ENCODE results near the gene DYNLRB1. TPM values are rescaled to one million over a fixed set of nuclear protein-coding genes. Genes with fewer than 3 reads are reported as not detected.
A peak's percentile ranks its signal among the peaks of the same experiment; 100 is the strongest.
"Not testable (repeated sequence)": the region's sequence is repeated elsewhere in the genome, so short reads cannot be mapped to it uniquely, and the experiment has no call there.

DYNLRB1 gene
- total RNA-seq (10 to 100 TPM; 60.1 to 67.6 TPM), polyA plus RNA-seq (100 to 1,000 TPM; 216 to 275 (median 268) TPM), total RNA-seq (0.71 to 3.0 (median 1.2) reads per million in 6 experiments)

DNA sequence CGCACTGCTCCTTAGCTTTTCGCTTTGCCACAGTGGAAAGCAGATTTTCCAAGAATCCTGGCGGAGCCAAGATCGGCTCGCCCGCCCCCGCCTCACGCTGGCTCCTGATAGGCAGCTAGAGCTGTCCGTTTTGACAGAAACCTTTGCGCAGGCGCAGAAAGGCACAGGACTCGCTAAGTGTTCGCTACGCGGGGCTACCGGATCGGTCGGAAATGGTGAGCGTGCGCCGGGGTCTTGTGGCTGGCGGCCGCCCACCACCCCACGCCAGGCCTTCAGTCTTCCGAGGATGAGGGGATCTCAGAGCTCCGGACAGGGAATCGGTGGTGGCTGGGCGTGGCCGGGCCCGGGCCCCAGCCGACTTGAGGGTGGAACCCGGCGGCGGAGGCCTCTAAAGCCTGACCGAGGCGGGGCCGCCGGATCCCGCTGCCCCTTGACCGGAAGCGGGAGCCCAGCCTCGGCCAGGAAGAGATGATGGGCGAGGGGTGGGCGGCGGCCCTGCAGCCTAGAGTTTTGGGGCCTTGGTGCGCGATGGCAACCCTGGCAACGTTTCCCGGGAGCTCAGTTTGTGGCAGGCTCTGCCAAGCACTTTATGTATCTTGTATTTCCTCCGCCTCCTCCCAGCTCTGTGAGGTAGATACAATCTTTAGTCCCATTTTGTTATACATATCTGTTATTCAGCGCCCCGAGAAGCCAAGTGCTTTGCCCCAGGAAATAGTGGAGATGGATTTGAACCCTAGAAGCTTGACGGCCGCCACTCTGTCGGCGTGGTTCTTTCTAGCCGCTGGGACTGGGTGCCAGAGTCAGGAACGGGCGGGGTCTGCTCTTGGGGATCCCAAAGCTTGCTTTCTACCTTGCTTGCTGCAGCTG lies at the start of gene DYNLRB1:
Gene DYNLRB1 (plus strand): TSS at position 176 of the 867 bp plus-strand sequence. CDS start 37 bp downstream, at position 213.
- Mint-ChIP-seq H3K27ac (peak within 1 kb of the TSS; percentile 96 to 99 (median 98)), H3K27me3 (no peaks in the 10 kb centered on the region), H3K4me1 (peaks cover 25 to 67% (median 40%) of the 10 kb centered on the region in 4 donors), H3K4me3 (peak within 1 kb of the TSS; percentile 97 to 100 (median 99)), H3K36me3 (peaks cover 0 to 12% (median 0%) of the 10 kb centered on the region in 3 donors), H3K9me3 (no peaks in the 10 kb centered on the region)
- DNase-seq (peak; percentile 88 to 98 (median 94)), ATAC-seq (peak; percentile 79 to 87)
- POLR2A ChIA-PET: interaction anchor here (0.5 to 2.9 kb wide), 13 partner anchors 15 to 1114 kb away, joined by 3 to 19 read pairs (median 5); partner anchors contain the start of genes AHCY, EIF2S2, ITCH and PIGU

DNA sequence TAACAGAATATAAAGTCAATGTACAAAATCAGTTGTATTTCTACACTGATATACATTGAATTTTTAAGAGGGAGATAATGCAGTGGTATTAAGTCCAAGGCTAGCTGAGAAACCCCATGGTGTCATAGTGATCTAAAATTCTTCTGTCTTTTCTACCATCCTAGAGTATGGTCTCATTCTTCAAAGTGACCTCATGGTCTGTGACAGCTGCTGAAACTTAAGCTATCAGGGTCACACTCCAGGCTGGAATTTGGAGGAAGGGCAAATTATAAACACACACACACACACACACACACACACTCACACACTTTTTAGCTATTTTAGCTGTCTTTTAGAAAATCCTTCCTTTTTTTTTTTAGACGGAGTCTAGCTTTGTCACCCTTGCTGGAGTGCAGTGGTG lies 47.3 kb upstream of the DYNLRB1 start:
- no peak overlapping the region for H3K27ac Mint-ChIP-seq
- no peak overlapping the region for H3K4me3 Mint-ChIP-seq
- H3K9me3 Mint-ChIP-seq: no peaks in the 10 kb centered on the region
- H3K36me3 Mint-ChIP-seq: peaks cover 0 to 88% (median 14%) of the 10 kb centered on the region in 3 donors
- no peaks in the 10 kb centered on the region for H3K27me3 Mint-ChIP-seq
- DNase-seq: no peak
- H3K4me1 Mint-ChIP-seq: peaks cover 0 to 2% (median 2%) of the 10 kb centered on the region in 4 donors
- ATAC-seq: no peak
- POLR2A ChIA-PET: no interaction called here

DNA sequence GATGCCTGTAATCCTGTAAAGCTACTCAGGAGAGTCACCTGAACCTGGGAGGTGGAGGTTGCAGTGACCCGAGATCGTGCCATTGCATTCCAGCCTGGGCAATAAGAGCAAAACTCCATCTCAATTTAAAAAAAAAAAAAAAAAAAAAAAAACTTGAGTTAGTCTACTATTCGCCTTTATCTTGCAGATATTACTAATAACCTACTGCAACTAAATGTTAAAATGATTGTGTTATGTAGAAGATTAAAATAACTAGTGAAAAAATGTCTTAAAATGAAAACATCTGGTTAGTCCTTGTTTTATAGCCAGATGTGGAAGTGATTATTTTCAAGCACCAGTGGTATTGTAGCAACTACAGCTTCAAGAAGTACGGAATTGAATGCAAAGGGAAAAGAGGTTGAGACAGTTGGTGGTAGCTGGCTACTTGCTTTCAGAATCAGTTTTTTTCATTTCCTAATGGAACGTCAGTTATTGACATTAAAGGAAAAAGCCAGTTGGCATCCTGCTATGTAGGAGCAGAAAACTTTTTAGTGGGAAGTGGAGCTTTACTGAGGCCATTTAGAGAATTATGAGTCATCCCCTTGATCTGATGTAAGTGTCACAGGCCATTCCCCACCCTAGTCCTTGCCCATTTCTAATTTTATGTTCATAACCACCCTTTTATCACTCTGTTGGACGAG lies 43.8 kb upstream of the DYNLRB1 start:
- H3K4me1 Mint-ChIP-seq: peaks cover 0 to 9% (median 6%) of the 10 kb centered on the region in 4 donors
- H3K27ac Mint-ChIP-seq: peak overlapping the region in 1 of 10 donors; percentile 80
- DNase-seq (no peak), ATAC-seq (no peak)
- H3K27me3 Mint-ChIP-seq: no peaks in the 10 kb centered on the region
- peaks cover 0 to 83% (median 21%) of the 10 kb centered on the region in 3 donors for H3K36me3 Mint-ChIP-seq
- H3K4me3 Mint-ChIP-seq: no peak overlapping the region
- no peaks in the 10 kb centered on the region for H3K9me3 Mint-ChIP-seq
- POLR2A ChIA-PET: interaction anchor here (0.7 kb wide), 1 partner anchor 109 kb away, joined by 3 read pairs; no protein-coding TSS in a partner anchor

DNA sequence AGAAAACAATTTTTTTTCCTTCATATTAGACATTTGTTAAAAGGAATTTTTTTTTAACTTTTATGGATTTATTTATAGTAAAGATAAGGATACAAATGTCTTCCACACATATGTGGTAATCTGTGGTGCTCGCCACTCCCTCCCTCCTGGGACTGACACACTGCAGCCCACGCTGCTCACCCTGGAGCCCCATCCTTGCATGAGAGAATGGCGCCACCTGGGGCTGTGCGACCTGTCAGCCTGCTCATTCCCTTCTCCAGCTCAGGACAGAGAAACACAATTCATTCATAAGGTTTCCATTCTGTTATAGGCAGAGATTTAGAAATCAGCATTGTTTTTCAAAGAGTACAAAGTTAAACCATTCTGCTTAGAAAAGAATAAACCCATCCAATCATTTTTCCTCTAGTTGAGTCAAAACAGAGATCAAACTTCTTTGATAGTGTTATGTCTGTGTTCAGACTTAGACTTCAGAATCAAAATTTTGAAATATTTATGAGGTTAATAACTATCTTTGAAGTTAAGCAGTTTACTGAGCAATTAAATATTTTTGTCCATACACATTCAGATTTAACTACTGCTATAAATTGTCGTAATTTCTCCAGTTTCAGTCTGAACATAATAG lies 42.8 kb upstream of the DYNLRB1 start:
- H3K27me3 Mint-ChIP-seq: no peaks in the 10 kb centered on the region
- H3K9me3 Mint-ChIP-seq: no peaks in the 10 kb centered on the region
- ATAC-seq (peak; percentile 49 to 52), DNase-seq (peak in 5 of 10 donors; percentile 9 to 65 (median 20))
- H3K36me3 Mint-ChIP-seq: peaks cover 0 to 79% (median 25%) of the 10 kb centered on the region in 3 donors
- peak overlapping the region in 2 of 10 donors; percentile 28 to 31 for H3K27ac Mint-ChIP-seq
- no peak overlapping the region for H3K4me3 Mint-ChIP-seq
- H3K4me1 Mint-ChIP-seq: peaks cover 0 to 9% (median 6%) of the 10 kb centered on the region in 4 donors
- POLR2A ChIA-PET: no interaction called here

DNA sequence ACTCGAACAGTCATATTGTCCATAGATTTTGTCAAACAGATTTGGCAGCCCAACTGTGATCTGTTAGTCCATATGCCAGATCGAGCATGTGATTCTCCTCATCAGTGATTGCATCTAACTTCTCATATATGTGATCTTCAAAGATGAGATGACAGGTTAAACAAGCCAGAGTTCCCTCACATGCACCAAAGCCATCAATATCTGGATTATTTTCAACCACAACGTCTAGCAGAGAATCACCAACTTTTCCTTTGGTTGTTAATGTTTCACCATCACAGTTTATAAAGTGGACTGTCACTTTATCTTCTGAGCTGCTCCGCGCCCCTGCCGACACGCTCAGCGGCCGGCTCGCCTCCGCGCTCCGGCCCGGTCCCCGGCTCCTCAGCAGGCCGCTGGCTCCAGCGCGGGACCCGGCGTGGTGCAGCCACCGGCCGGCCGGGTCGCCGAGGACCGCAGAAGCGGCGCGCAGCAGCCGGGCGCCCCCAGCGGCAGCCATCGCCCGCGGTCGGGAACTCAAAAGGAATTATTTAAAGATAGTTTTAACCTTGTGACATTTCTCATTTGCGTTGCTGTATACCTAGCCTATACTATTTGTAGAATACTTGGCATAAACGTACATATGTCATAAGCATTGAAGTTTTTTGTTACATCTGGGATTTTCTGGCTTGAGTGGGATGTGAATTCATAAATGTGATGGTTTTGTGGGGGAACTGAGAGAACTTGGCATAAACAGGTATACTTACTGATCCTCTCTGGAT lies 40.1 kb upstream of the DYNLRB1 start:
- no peaks in the 10 kb centered on the region for H3K9me3 Mint-ChIP-seq
- H3K4me3 Mint-ChIP-seq: peak overlapping the region in 2 of 10 donors; percentile 22 to 50
- H3K4me1 Mint-ChIP-seq: peaks cover 0 to 9% (median 7%) of the 10 kb centered on the region in 4 donors
- DNase-seq: peak in 5 of 10 donors; percentile 12 to 24 (median 16)
- H3K36me3 Mint-ChIP-seq: peaks cover 0 to 77% (median 35%) of the 10 kb centered on the region in 3 donors
- peak; percentile 51 to 82 for ATAC-seq
- no peaks in the 10 kb centered on the region for H3K27me3 Mint-ChIP-seq
- POLR2A ChIA-PET: interaction anchor here (0.6 kb wide), 1 partner anchor 10 kb away, joined by 6 read pairs; no protein-coding TSS in a partner anchor
- peak overlapping the region in 1 of 10 donors; percentile 26 for H3K27ac Mint-ChIP-seq

DNA sequence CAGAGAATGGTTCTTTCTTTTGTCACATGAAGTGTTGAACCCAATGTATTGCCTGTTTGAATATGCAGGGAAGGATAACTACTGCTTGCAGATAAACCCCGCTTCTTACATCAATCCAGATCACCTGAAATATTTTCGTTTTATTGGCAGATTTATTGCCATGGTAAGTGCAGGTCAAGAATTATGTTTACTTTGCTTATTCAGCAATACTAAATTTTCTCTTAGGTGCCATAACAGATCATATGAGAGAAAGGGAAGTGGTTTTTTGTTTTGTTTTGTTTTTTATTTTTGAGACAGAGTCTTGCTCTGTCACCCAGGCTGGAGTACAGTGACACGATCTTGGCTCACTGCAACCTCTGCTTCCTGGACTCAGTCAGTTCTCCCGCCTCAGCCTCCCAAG lies 36.6 kb upstream of the DYNLRB1 start:
- Mint-ChIP-seq H3K27me3 (no peaks in the 10 kb centered on the region), H3K36me3 (peaks cover 19 to 79% (median 54%) of the 10 kb centered on the region in 3 donors), H3K27ac (no peak overlapping the region), H3K4me3 (no peak overlapping the region), H3K9me3 (peaks cover 0 to 7% (median 0%) of the 10 kb centered on the region in 9 donors), H3K4me1 (peaks cover 2 to 8% (median 6%) of the 10 kb centered on the region in 4 donors)
- no peak for DNase-seq
- ATAC-seq: no peak
- POLR2A ChIA-PET: interaction anchor here (0.5 kb wide), 1 partner anchor 129 kb away, joined by 5 read pairs; no protein-coding TSS in a partner anchor

DNA sequence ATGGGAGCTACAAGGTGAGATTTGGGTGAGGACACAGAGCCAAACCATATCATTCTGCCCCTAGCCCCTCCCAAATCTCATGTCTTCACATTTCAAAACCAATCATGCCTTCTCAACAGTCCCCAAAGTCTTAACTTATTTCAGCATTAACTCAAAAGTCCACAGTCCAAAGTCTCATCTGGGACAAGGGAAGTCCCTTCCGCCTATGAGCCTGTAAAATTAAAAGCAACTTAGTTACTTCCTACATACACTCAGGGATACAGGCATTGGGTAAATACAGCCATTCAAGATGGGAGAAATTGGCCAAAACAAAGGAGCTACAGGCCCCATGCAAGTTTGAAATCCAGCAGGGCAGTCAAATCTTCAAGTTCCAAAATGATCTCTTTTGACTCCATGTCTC lies 34.1 kb upstream of the DYNLRB1 start:
- DNase-seq, H3K4me1 Mint-ChIP-seq, H3K27ac Mint-ChIP-seq, POLR2A ChIA-PET, H3K4me3 Mint-ChIP-seq, H3K27me3 Mint-ChIP-seq, ATAC-seq, H3K9me3 Mint-ChIP-seq: not testable (repeated sequence)
- peaks cover 19 to 75% (median 56%) of the 10 kb centered on the region in 3 donors for H3K36me3 Mint-ChIP-seq

DNA sequence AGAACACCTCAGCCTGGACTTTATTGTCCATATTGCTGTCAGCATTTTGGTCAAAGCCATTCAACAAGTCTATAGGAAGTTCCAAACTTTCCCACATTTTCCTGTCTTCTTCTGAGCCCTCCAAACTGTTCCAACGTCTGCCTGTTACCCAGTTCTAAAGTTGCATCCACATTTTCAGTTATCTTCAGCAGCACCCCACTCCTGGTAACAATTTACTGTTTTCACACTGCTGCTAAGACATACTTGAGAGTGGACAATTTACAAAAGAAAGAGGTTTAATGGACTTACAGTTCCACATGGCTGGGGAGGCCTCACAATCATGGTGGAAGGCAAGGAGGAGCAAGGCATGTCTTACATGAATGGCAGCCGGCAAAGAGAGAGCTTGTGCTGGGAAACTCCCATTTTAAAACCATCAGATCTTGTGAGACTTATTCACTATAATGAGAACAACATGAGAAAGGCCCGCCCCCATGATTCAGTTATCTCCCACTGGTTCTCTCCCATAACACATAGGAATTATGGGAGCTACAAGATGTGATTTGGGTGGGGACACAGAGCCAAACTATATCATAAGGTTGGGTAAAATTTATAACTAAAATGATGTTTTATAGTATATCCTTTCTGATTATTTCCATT lies 32.5 kb upstream of the DYNLRB1 start:
- ATAC-seq, H3K27ac Mint-ChIP-seq, POLR2A ChIA-PET, H3K4me3 Mint-ChIP-seq, H3K4me1 Mint-ChIP-seq, DNase-seq, H3K9me3 Mint-ChIP-seq, H3K27me3 Mint-ChIP-seq: not testable (repeated sequence)
- peaks cover 23 to 79% (median 50%) of the 10 kb centered on the region in 3 donors for H3K36me3 Mint-ChIP-seq

DNA sequence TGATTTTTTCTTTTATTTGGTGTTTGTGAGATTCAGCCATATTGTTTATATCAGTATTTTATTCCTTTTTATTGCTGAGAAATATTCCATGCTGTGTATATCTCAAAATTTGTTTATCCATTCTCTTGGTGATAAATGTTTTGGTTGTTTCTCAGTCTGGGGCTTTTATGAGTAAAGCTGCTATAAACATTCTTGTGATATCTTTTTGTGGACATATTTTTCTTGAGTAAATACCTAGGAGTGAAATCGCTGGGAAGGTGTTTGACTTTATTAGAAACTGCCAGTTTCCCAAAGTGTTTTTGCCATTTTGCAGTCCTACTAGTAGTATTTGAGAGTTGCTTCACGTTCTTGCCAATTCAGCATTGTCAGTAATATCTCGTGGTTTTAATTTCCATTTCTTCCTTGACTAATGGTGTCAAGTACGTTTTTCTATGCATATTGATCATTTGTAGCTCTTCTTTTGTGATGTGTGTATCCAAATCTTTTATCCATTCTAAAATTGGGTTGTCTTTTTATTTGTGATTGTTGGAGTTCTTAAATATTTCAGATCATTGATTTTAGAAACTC lies 31.1 kb upstream of the DYNLRB1 start:
- DNase-seq: no peak
- peaks cover 23 to 78% (median 39%) of the 10 kb centered on the region in 3 donors for H3K36me3 Mint-ChIP-seq
- peaks cover 0 to 7% (median 0%) of the 10 kb centered on the region in 9 donors for H3K9me3 Mint-ChIP-seq
- POLR2A ChIA-PET: no interaction called here
- H3K4me3 Mint-ChIP-seq: no peak overlapping the region
- H3K27ac Mint-ChIP-seq: peak overlapping the region in 3 of 10 donors; percentile 4 to 36 (median 21)
- no peak for ATAC-seq
- H3K4me1 Mint-ChIP-seq: peaks cover 0 to 2% (median 0%) of the 10 kb centered on the region in 4 donors
- no peaks in the 10 kb centered on the region for H3K27me3 Mint-ChIP-seq

DNA sequence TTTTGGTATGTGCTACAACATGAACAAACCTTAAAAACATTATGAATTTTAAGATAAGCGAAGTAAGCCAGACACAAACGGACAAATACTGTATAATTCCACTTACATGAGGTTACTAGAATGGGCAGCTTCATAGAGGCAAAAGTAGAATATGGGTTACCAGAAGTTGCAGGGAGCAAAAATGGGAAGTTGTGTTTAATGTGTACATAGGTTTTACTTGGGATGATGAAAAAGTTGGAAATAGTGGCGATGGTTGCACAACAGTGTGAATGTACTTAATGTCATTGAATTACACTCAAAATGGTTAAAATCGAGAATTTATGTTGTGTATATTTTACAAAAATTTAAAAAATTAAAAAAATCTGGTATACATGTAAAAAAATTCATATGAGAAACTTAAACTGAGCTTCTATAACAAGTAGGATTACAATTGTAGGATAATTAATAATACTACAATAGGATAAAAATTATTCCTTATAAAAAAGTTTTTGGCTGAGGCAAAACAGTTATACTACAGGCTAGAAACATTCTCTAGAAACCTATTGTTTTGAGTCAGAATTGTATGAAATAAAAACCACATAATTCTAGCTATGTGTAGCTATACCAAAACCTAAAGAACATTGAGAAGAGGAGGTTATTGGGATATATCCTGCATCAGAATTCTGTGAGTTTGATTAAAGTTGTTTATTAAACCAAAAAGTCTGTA lies 24.8 kb upstream of the DYNLRB1 start:
- no peak for ATAC-seq
- POLR2A ChIA-PET: no interaction called here
- peaks cover 16 to 79% (median 33%) of the 10 kb centered on the region in 3 donors for H3K36me3 Mint-ChIP-seq

More for the DNA sequence above, 24.8 kb upstream of the DYNLRB1 start:
- H3K27ac Mint-ChIP-seq: no peak overlapping the region
- no peaks in the 10 kb centered on the region for H3K9me3 Mint-ChIP-seq
- H3K27me3 Mint-ChIP-seq: no peaks in the 10 kb centered on the region
- no peak overlapping the region for H3K4me3 Mint-ChIP-seq
- DNase-seq: no peak
- peaks cover 0 to 7% (median 6%) of the 10 kb centered on the region in 4 donors for H3K4me1 Mint-ChIP-seq

All from naive thymus-derived CD8-positive, alpha-beta T cell (primary cell).